IMR-90 (cell line): ENCODE measurements around the gene ART4. TPM values are rescaled to one million over a fixed set of nuclear protein-coding genes. Genes with fewer than 3 reads are reported as not detected.

ENCODE experiments used
- ATAC-seq: fragments of 200-7000 bp; cut with Tn5 transposase; 2 replicates; pipeline ENCODE4 v1.9.1; 2020; ENCODE audit warnings: low read depth, mild to moderate bottlenecking, moderate library complexity
- BruUV-seq: library from RNA; stranded (reverse); fragments of 400-500 nt; replicated peaks from 2 replicates; lab custom pipeline; 2021; lab: Mats Ljungman, UMichigan
- CTCF ChIA-PET: fragments of 300-600 bp; formaldehyde crosslinking; extraction: SDS; loops from one replicate; lab custom pipeline; 2021; ENCODE audit warnings: antibody characterized with exemption; lab: Yijun Ruan, JAX
- POLR2A ChIA-PET: fragments of 300-600 bp; sonication (Branson Sonifier 250); formaldehyde crosslinking; loops from one replicate; lab custom pipeline; 2022; ENCODE audit warnings: antibody characterized with exemption; ENCODE audit not compliant: unreplicated experiment; lab: Charles Lee
- DNase-seq: peaks from one replicate; pipeline ENCODE4 v3.0.0; 2013
- H2AFZ ChIP-seq: replicated peaks from 2 replicates; pipeline ENCODE3; 2013; ENCODE audit warnings: low read length, mild to moderate bottlenecking; ENCODE audit not compliant: poor library complexity
- H2AK5ac ChIP-seq: 2 replicates; pipeline ENCODE4 v1.6.1; 2013; ENCODE audit warnings: low read depth, low read length, inconsistent platforms
- H2AK9ac ChIP-seq: replicated peaks from 2 replicates; pipeline ENCODE3; 2013; ENCODE audit warnings: mild to moderate bottlenecking, low read depth, low read length, moderate library complexity; ENCODE audit not compliant: poor library complexity
- H2BK120ac ChIP-seq: 2 replicates; pipeline ENCODE4 v1.6.1; 2013; ENCODE audit warnings: low read depth, low read length, inconsistent platforms
- H2BK15ac ChIP-seq: 3 replicates; pipeline ENCODE4 v1.6.1; 2013; ENCODE audit warnings: low read depth, low read length, inconsistent platforms
- H2BK20ac ChIP-seq: 2 replicates; pipeline ENCODE4 v1.6.1; 2013; ENCODE audit warnings: low read depth, mild to moderate bottlenecking, inconsistent platforms, low read length, moderate library complexity
- H2BK5ac ChIP-seq: 2 replicates; pipeline ENCODE4 v1.6.1; 2013; ENCODE audit warnings: mild to moderate bottlenecking, low read depth, low read length, inconsistent platforms; ENCODE audit not compliant: poor library complexity, severe bottlenecking
- H3K14ac ChIP-seq: replicated peaks from 2 replicates; pipeline ENCODE4 v1.6.1; 2013; ENCODE audit warnings: low read depth, low read length, inconsistent platforms
- H3K18ac ChIP-seq: 2 replicates; pipeline ENCODE4 v1.6.1; 2013; ENCODE audit warnings: low read depth, low read length, control low read depth
- H3K23ac ChIP-seq: 2 replicates; pipeline ENCODE4 v1.6.1; 2013; ENCODE audit warnings: low read depth, low read length, inconsistent platforms
- H3K27ac ChIP-seq: 2 replicates; pipeline ENCODE4 v1.5.1; 2013; ENCODE audit warnings: mild to moderate bottlenecking, control low read depth, low read length; ENCODE audit not compliant: insufficient read depth
- H3K27me3 ChIP-seq: 2 replicates; pipeline ENCODE4 v1.6.1; 2013; ENCODE audit warnings: low read length; ENCODE audit not compliant: control insufficient read depth, insufficient read depth
- H3K36me3 ChIP-seq: 2 replicates; pipeline ENCODE4 v1.6.1; 2013; ENCODE audit warnings: low read length, mixed read lengths; ENCODE audit not compliant: control insufficient read depth, insufficient read depth
- H3K4ac ChIP-seq: 2 replicates; pipeline ENCODE4 v1.6.1; 2013; ENCODE audit warnings: low read depth, low read length, inconsistent platforms
- H3K4me1 ChIP-seq: 2 replicates; pipeline ENCODE4 v1.6.1; 2013; ENCODE audit warnings: low read length, mixed read lengths; ENCODE audit not compliant: control insufficient read depth, insufficient read depth
- H3K4me2 ChIP-seq: 2 replicates; pipeline ENCODE4 v1.6.1; 2013; ENCODE audit warnings: low read depth, mild to moderate bottlenecking, control low read depth, low read length, moderate library complexity
- H3K4me3 ChIP-seq: 2 replicates; pipeline ENCODE4 v1.5.1; 2013; ENCODE audit warnings: low read depth, mild to moderate bottlenecking, control low read depth, low read length, moderate library complexity; ENCODE audit not compliant: insufficient read depth
- H3K56ac ChIP-seq: 2 replicates; pipeline ENCODE4 v1.6.1; 2013; ENCODE audit warnings: low read length, inconsistent platforms; ENCODE audit not compliant: insufficient read depth; ENCODE audit errors: extremely low read depth
- H3K79me1 ChIP-seq, 2 experiments: 2 replicates each; pipeline ENCODE4 v1.6.1; 2013; ENCODE audit warnings: low read length in 2 of 2, inconsistent platforms in 1 of 2, low read depth in 1 of 2
- H3K9ac ChIP-seq: 2 replicates; pipeline ENCODE4 v1.6.1; 2013; ENCODE audit warnings: low read depth, low read length, control low read depth
- H3K9me1 ChIP-seq: 2 replicates; pipeline ENCODE4 v1.6.1; 2013; ENCODE audit warnings: low read length, inconsistent platforms; ENCODE audit not compliant: insufficient read depth
- H3K9me3 ChIP-seq: 2 replicates; pipeline ENCODE4 v1.6.1; 2013; ENCODE audit warnings: low read length; ENCODE audit not compliant: control insufficient read depth, insufficient read depth
- H4K20me1 ChIP-seq: 2 replicates; pipeline ENCODE4 v1.6.1; 2013; ENCODE audit warnings: low read length, inconsistent platforms; ENCODE audit not compliant: insufficient read depth
- H4K5ac ChIP-seq: 2 replicates; pipeline ENCODE4 v1.6.1; 2013; ENCODE audit warnings: mild to moderate bottlenecking, low read depth, low read length, control low read depth
- H4K8ac ChIP-seq, 2 experiments: 2 replicates each; pipeline ENCODE4 v1.6.1; 2013; ENCODE audit warnings: low read depth in 2 of 2, low read length in 2 of 2, control low read depth in 1 of 2, inconsistent platforms in 1 of 2
- H4K91ac ChIP-seq: 2 replicates; pipeline ENCODE4 v1.6.1; 2013; ENCODE audit warnings: low read depth, low read length, inconsistent platforms; ENCODE audit not compliant: insufficient read depth
- FOS ChIP-seq: fragments of 150-350 bp; IDR thresholded peaks from 2 replicates; pipeline ENCODE4 v1.6.1; 2016; ENCODE audit warnings: low read depth, low read length
- MAFK ChIP-seq: IDR thresholded peaks from 2 replicates; pipeline ENCODE4 v1.6.1; 2012; ENCODE audit warnings: low read depth, low read length, improper control_type of control experiment
- MAZ ChIP-seq: IDR thresholded peaks from 2 replicates; pipeline ENCODE4 v1.6.1; 2012; ENCODE audit warnings: low read depth, mild to moderate bottlenecking, low read length, improper control_type of control experiment, moderate library complexity, borderline replicate concordance
- MXI1 ChIP-seq: IDR thresholded peaks from 2 replicates; pipeline ENCODE4 v1.6.1; 2012; ENCODE audit warnings: low read depth, mild to moderate bottlenecking, low read length, moderate library complexity, borderline replicate concordance
- RAD21 ChIP-seq: IDR thresholded peaks from 2 replicates; pipeline ENCODE4 v1.6.1; 2012; ENCODE audit warnings: low read length, improper control_type of control experiment
- RFX5 ChIP-seq: IDR thresholded peaks from 2 replicates; pipeline ENCODE4 v1.8.0; 2012; ENCODE audit warnings: low read depth, mild to moderate bottlenecking, low read length, moderate library complexity
- USF2 ChIP-seq: fragments of 150-350 bp; IDR thresholded peaks from 2 replicates; pipeline ENCODE4 v1.6.1; 2017; ENCODE audit warnings: mild to moderate bottlenecking, antibody characterized with exemption, low read length, low read depth
- WGBS, 2 experiments: methylation state at CpG; one replicate each; pipeline versions ENCODE4 v1.1.5 to v1.1.7; 2013; ENCODE audit warnings: missing lambda C conversion rate in 2 of 2; ENCODE audit not compliant: insufficient read length in 1 of 2; ENCODE audit errors: extremely low coverage in 2 of 2; 5-methylcytosine and 5-hydroxymethylcytosine counted together
- dilution Hi-C: fragments of 300-500 bp; cut with HindIII; formaldehyde crosslinking; loops from one replicate; pipeline ENCODE4 v1.14.3; 2018; ENCODE audit warnings: low sequenced_read_pairs; ENCODE audit not compliant: unreplicated experiment
- in situ Hi-C: fragments of 300-500 bp; cut with MboI; formaldehyde crosslinking; loops from 3 replicates; pipeline ENCODE4 v1.14.3; 2019; ENCODE audit warnings: low sequenced_read_pairs, inconsistent platforms, mixed read lengths
- intact Hi-C: fragments of 100-400 bp; cut with micrococcal nuclease; formaldehyde crosslinking; loops from 2 replicates; pipeline ENCODE4 v1.10.0; 2022
- polyA plus RNA-seq, 3 experiments: library from polyadenylated mRNA; depleted of rRNA; stranded (reverse); fragments of >200 nt; gene quantifications; 2 replicates each; pipeline ENCODE4 v1.2.3, GENCODE V29; 2012; ENCODE audit warnings: low replicate concordance in 1 of 3
- total RNA-seq: library from RNA; depleted of rRNA; stranded (reverse); fragments of >200 nt; gene quantifications from 2 replicates; pipeline ENCODE4 v1.2.3, GENCODE V29; 2012
- TF ChIP-seq, protein P1 (sequence below): conservative IDR thresholded peaks from 2 replicates; pipeline ENCODE4 v1.5.1; 2012; ENCODE audit warnings: mild to moderate bottlenecking, low read depth, low read length, improper control_type of control experiment

Gene ART4
- total and polyA plus RNA-seq, 2 of the 4 experiments (the other 2 are of a cell fraction): not detected

DNA sequence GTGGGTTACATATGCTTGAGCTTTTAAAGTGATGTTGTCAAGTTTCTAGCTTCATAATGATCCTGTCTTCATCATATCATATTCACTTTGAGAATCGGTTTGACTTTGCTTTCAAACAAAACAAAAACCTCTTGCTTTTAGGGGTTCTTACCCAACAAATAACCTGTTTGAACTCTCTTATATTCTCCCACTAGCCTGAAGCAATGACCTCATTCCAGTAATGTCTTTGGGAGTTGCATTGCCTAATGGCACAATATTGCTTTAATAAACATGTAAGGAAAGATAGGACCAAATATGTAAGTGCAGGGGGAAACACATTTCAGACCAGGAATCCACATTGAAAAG is 67.7 kb downstream of the ART4 start:
- POLR2A ChIA-PET: interaction anchor here (0.5 kb wide), 1 partner anchor 1022 kb away, joined by 4 read pairs; no protein-coding TSS in a partner anchor
- no peak overlapping the region; the same call in 1 of the 2 replicates for H3K14ac ChIP-seq
- H3K18ac ChIP-seq: no peak overlapping the region; the same call in 1 of the 2 replicates
- no peaks in the 10 kb centered on the region for H4K20me1 ChIP-seq
- DNase-seq: peak; percentile 73
- dilution Hi-C loops: no loop called here
- no peak overlapping the region for H3K4ac ChIP-seq
- H3K27ac ChIP-seq: peak overlapping the region; percentile 32; the same call in 1 of the 2 replicates
- peaks cover 6% of the 10 kb centered on the region; the same call in 1 of the 2 replicates for H3K9me1 ChIP-seq
- in situ Hi-C loops: loop anchor here (25.0 kb wide), 2 partner anchors 388 to 1112 kb away; partner anchors contain the start of gene STRAP
- no peak overlapping the region for H2BK20ac ChIP-seq
- no TSS peak for BruUV-seq
- peaks cover 6% of the 10 kb centered on the region for H3K4me1 ChIP-seq
- no peak overlapping the region for H2AFZ ChIP-seq
- no peaks in the 10 kb centered on the region for H3K36me3 ChIP-seq
- no peak overlapping the region for H2AK5ac ChIP-seq
- CTCF ChIA-PET: no interaction called here
- TF ChIP-seq MXI1: no peak
- TF ChIP-seq MAFK: no peak
- TF ChIP-seq RFX5: no peak
- TF ChIP-seq FOS: no peak
- TF ChIP-seq MAZ: no peak
- no peak for TF ChIP-seq USF2
- TF ChIP-seq, protein P1, sequence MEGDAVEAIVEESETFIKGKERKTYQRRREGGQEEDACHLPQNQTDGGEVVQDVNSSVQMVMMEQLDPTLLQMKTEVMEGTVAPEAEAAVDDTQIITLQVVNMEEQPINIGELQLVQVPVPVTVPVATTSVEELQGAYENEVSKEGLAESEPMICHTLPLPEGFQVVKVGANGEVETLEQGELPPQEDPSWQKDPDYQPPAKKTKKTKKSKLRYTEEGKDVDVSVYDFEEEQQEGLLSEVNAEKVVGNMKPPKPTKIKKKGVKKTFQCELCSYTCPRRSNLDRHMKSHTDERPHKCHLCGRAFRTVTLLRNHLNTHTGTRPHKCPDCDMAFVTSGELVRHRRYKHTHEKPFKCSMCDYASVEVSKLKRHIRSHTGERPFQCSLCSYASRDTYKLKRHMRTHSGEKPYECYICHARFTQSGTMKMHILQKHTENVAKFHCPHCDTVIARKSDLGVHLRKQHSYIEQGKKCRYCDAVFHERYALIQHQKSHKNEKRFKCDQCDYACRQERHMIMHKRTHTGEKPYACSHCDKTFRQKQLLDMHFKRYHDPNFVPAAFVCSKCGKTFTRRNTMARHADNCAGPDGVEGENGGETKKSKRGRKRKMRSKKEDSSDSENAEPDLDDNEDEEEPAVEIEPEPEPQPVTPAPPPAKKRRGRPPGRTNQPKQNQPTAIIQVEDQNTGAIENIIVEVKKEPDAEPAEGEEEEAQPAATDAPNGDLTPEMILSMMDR: no peak
- TF ChIP-seq RAD21: no peak
- no peak overlapping the region for H2BK120ac ChIP-seq
- H4K91ac ChIP-seq: no peak overlapping the region
- peak overlapping the region; percentile 86 for H2BK5ac ChIP-seq
- no CpG with 5 or more reads among the region's 1 CpG for WGBS, 2 experiments
- H3K79me1 ChIP-seq: peaks cover 3 to 30% of the 10 kb centered on the region in 2 experiments; a peak in 2 of 4 replicates
- peak overlapping the region; percentile 92; the same call in 1 of the 2 replicates for H3K4me3 ChIP-seq
- H3K23ac ChIP-seq: peak overlapping the region; percentile 85; the same call in 1 of the 2 replicates
- H4K8ac ChIP-seq: peak overlapping the region in 1 of 2 experiments; percentile 85; a peak in 1 of 4 replicates
- no peak overlapping the region for H2AK9ac ChIP-seq
- H2BK15ac ChIP-seq: no peak overlapping the region
- peak overlapping the region; percentile 65; the same call in 1 of the 2 replicates for H3K56ac ChIP-seq
- H3K9me3 ChIP-seq: no peaks in the 10 kb centered on the region; the same call in 1 of the 2 replicates
- intact Hi-C loops: loop anchor here (2.0 to 10.0 kb wide), 3 partner anchors 61 to 1569 kb away; partner anchors contain the start of gene MGST1
- H3K4me2 ChIP-seq: peak overlapping the region; percentile 76
- no peak overlapping the region; the same call in 1 of the 2 replicates for H3K9ac ChIP-seq
- H4K5ac ChIP-seq: no peak overlapping the region
- ATAC-seq: no peak
- no peaks in the 10 kb centered on the region for H3K27me3 ChIP-seq
